Medulla oblongata (tissue), 1 donor: ENCODE results near the gene C20orf204.
A peak's percentile ranks its signal among the peaks of the same experiment; 100 is the strongest.

Experiments used
- DNase-seq: peaks from one replicate; pipeline ENCODE4 v3.0.0-alpha.2; 2015; ENCODE audit errors: extremely low spot score

Gene C20orf204

GRCh38 chr20:64056639-64056888 lies 20.6 kb downstream of the C20orf204 start:
- no peak for DNase-seq

- DNase-seq = no peak
Observed at GRCh38 chr20:64056889-64057627, 21.1 kb downstream of the C20orf204 start.

- DNase-seq = peak; percentile 38
Observed at GRCh38 chr20:64057628-64058498, 21.9 kb downstream of the C20orf204 start.

- no peak for DNase-seq
Observed at GRCh38 chr20:64058536-64058935, 22.6 kb downstream of the C20orf204 start.

GRCh38 chr20:64062276-64062595 lies 26.3 kb downstream of the C20orf204 start:
- DNase-seq = peak; percentile 60

GRCh38 chr20:64062596-64063388 lies 26.8 kb downstream of the C20orf204 start, which contains the start of gene TCEA2:
Gene TCEA2 (plus strand): TSS chr20:64063198. CDS start chr20:64063313, 115 bp downstream.
- peak; percentile 98 for DNase-seq

GRCh38 chr20:64063389-64064144 lies 27.6 kb downstream of the C20orf204 start:
- no peak for DNase-seq

GRCh38 chr20:64064145-64064698 lies 28.2 kb downstream of the C20orf204 start:
- DNase-seq = no peak

- no peak for DNase-seq
Observed at GRCh38 chr20:64065062-64065973, 29.3 kb downstream of the C20orf204 start.

- no peak for DNase-seq
Observed at GRCh38 chr20:64065974-64066343, 30.0 kb downstream of the C20orf204 start.

GRCh38 chr20:64067005-64067632 lies 31.1 kb downstream of the C20orf204 start:
- no peak for DNase-seq

- DNase-seq = no peak
Observed at GRCh38 chr20:64067733-64068307, 31.8 kb downstream of the C20orf204 start.

- DNase-seq = no peak
Observed at GRCh38 chr20:64068386-64069208, 32.6 kb downstream of the C20orf204 start.

- no peak for DNase-seq
Observed at GRCh38 chr20:64069209-64069613, 33.2 kb downstream of the C20orf204 start.

GRCh38 chr20:64069614-64070243 lies 33.7 kb downstream of the C20orf204 start:
- no peak for DNase-seq

- DNase-seq = no peak
Observed at GRCh38 chr20:64070244-64070993, 34.4 kb downstream of the C20orf204 start.
